PC-3 (cell line): ENCODE results near the gene NELFA. TPM values are rescaled to one million over a fixed set of nuclear protein-coding genes. Genes with fewer than 3 reads are reported as not detected.
A peak's percentile ranks its signal among the peaks of the same experiment; 100 is the strongest.

Experiments used
- ATAC-seq: fragments of 200-7000 bp; cut with Tn5 transposase; 2 replicates; pipeline ENCODE4 v1.9.1; 2020; ENCODE audit warnings: mild to moderate bottlenecking, moderate library complexity
- BruUV-seq: library from RNA; stranded (reverse); fragments of 400-500 nt; replicated peaks from 2 replicates; lab custom pipeline; 2021; lab: Mats Ljungman, UMichigan
- CTCF ChIA-PET: fragments of 300-600 bp; sonication (Branson Sonifier 250); formaldehyde crosslinking; loops from one replicate; lab custom pipeline; 2022; ENCODE audit warnings: antibody characterized with exemption; lab: Charles Lee
- POLR2A ChIA-PET: fragments of 300-600 bp; sonication (Branson Sonifier 250); formaldehyde crosslinking; loops from one replicate; lab custom pipeline; 2022; ENCODE audit warnings: antibody characterized with exemption; ENCODE audit not compliant: unreplicated experiment; lab: Charles Lee
- DNase-seq: peaks from one replicate; pipeline ENCODE4 v3.0.0-alpha.2; 2015
- H2AFZ ChIP-seq: fragments of 300-600 bp; sonication (generic); 2 replicates; pipeline ENCODE4 v1.6.0; 2016; ENCODE audit warnings: antibody characterized with exemption, low read length
- H3F3A ChIP-seq: fragments of 300-600 bp; sonication (generic); one replicate; pipeline ENCODE4 v1.6.0; 2017; ENCODE audit warnings: antibody characterized with exemption, low read length, control low read depth, mild to moderate bottlenecking; ENCODE audit not compliant: unreplicated experiment
- H3K27ac ChIP-seq: fragments of 300-600 bp; sonication (generic); 2 replicates; pipeline ENCODE4 v1.5.1; 2016; ENCODE audit warnings: mild to moderate bottlenecking, low read length
- H3K27me3 ChIP-seq: fragments of 300-600 bp; sonication (generic); 2 replicates; pipeline ENCODE4 v1.6.1; 2016; ENCODE audit warnings: low read length, mixed read lengths
- H3K36me3 ChIP-seq: fragments of 300-600 bp; sonication (generic); 2 replicates; pipeline ENCODE4 v1.6.1; 2016; ENCODE audit warnings: low read depth, mixed run types, low read length, mixed read lengths
- H3K4me1 ChIP-seq: fragments of 300-600 bp; sonication (generic); 2 replicates; pipeline ENCODE4 v1.5.1; 2016; ENCODE audit warnings: low read length; ENCODE audit not compliant: insufficient read depth
- H3K4me2 ChIP-seq: fragments of 300-600 bp; sonication (generic); 2 replicates; pipeline ENCODE4 v1.6.0; 2016; ENCODE audit warnings: low read length
- H3K4me3 ChIP-seq: fragments of 300-600 bp; sonication (generic); 2 replicates; pipeline ENCODE4 v1.5.1; 2016; ENCODE audit warnings: mild to moderate bottlenecking, low read length, mixed read lengths
- H3K79me2 ChIP-seq: fragments of 300-600 bp; sonication (generic); 2 replicates; pipeline ENCODE4 v1.6.1; 2017; ENCODE audit warnings: low read length, mixed read lengths
- H3K9ac ChIP-seq: fragments of 300-600 bp; sonication (generic); 2 replicates; pipeline ENCODE4 v1.6.0; 2016; ENCODE audit warnings: mild to moderate bottlenecking, low read length
- H3K9me2 ChIP-seq: fragments of 300-600 bp; sonication (generic); replicated peaks from 2 replicates; pipeline ENCODE4 v1.6.1; 2016; ENCODE audit warnings: mixed run types, low read length, mixed read lengths
- H3K9me3 ChIP-seq: fragments of 300-600 bp; sonication (generic); 2 replicates; pipeline ENCODE4 v1.6.1; 2016; ENCODE audit warnings: low read length, mixed read lengths
- H4K20me1 ChIP-seq: fragments of 300-600 bp; sonication (generic); 2 replicates; pipeline ENCODE4 v1.6.1; 2016; ENCODE audit warnings: low read length, mixed read lengths
- EZH2 ChIP-seq: fragments of 300-600 bp; sonication (generic); IDR thresholded peaks from one replicate; pipeline ENCODE4 v1.6.1; 2017; ENCODE audit warnings: antibody characterized with exemption, mild to moderate bottlenecking, low read length; ENCODE audit not compliant: unreplicated experiment
- EZH2phosphoT487 ChIP-seq: fragments of 300-600 bp; sonication (generic); IDR thresholded peaks from 2 replicates; pipeline ENCODE4 v1.6.1; 2018; ENCODE audit warnings: mild to moderate bottlenecking, antibody characterized with exemption, low read length, borderline replicate concordance
- intact Hi-C: fragments of 100-400 bp; cut with micrococcal nuclease; formaldehyde crosslinking; loops from 2 replicates; pipeline ENCODE4 v1.9.0; 2023
- total RNA-seq: library from RNA; depleted of rRNA; stranded (reverse); fragments of >200 nt; gene quantifications from 2 replicates; pipeline ENCODE4 v1.2.3, GENCODE V29; 2014
- TF ChIP-seq, protein P1 (sequence below): fragments of 300-600 bp; sonication (generic); conservative IDR thresholded peaks from 2 replicates; pipeline ENCODE4 v1.5.1; 2017; ENCODE audit warnings: antibody characterized with exemption, low read depth, mild to moderate bottlenecking, low read length

The NELFA gene
- total RNA-seq, 1 experiment from 2014 or later: 30.0 TPM

DNA sequence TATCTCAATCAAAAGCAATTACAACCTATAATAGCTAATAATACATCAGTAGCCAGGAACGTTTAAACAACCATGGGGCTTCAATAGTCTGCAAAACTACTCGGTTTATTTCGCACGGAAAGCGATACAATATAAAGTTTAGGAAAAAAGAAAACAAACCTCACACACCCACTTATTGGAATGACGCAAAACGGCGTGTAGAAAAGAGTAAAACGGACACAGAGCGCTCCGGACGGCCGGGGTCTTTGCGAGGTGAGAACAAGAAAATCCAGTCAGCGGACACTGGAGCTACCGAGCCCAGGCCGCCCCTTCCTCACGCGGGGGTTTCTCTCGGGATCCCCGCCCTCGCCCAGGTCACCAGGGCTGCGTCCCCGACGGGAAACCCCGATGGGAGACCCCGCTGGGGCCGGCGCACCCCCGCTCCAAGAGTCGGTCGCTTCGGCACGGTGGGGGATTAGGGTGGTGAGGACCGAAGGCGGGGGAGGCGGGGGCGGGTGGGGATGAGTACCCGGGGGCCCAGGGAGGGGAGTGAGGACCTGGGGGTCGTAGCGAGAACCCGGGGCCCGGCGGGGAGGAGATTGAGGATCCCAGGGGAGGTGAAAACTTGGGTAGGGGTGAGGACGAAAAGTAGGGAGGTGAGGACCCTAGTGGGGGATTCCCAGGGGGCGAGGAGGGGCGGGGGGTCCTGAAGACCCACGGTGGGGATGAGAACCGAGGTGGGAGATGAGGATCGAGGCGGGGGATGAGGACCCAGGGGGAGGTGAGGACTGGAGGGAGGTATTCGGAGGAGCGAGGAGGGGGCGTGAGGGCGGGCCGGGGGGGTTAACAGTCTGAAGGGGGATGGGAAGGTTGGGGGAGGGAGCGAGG lies 737 bp downstream of the NELFA start:
- no TSS peak for BruUV-seq
- Histone ChIP-seq H3K9me2 (no peaks in the 10 kb centered on the region), H4K20me1 (peaks cover 16% of the 10 kb centered on the region; the same call in 1 of the 2 replicates), H3K27me3 (no peaks in the 10 kb centered on the region), H3K79me2 (peaks cover 56% of the 10 kb centered on the region), H3K27ac (no peak overlapping the region; the same call in 1 of the 2 replicates), H3K4me2 (peak overlapping the region; percentile 100), H3K36me3 (no peaks in the 10 kb centered on the region), H3K4me1 (peaks cover 14% of the 10 kb centered on the region), H2AFZ (peak overlapping the region; percentile 76), H3K9me3 (no peaks in the 10 kb centered on the region), H3K4me3 (peak overlapping the region; percentile 77), H3F3A (no peaks in the 10 kb centered on the region), H3K9ac (peak overlapping the region; percentile 87)
- ATAC-seq (no peak), DNase-seq (no peak)
- TF ChIP-seq, protein P1, sequence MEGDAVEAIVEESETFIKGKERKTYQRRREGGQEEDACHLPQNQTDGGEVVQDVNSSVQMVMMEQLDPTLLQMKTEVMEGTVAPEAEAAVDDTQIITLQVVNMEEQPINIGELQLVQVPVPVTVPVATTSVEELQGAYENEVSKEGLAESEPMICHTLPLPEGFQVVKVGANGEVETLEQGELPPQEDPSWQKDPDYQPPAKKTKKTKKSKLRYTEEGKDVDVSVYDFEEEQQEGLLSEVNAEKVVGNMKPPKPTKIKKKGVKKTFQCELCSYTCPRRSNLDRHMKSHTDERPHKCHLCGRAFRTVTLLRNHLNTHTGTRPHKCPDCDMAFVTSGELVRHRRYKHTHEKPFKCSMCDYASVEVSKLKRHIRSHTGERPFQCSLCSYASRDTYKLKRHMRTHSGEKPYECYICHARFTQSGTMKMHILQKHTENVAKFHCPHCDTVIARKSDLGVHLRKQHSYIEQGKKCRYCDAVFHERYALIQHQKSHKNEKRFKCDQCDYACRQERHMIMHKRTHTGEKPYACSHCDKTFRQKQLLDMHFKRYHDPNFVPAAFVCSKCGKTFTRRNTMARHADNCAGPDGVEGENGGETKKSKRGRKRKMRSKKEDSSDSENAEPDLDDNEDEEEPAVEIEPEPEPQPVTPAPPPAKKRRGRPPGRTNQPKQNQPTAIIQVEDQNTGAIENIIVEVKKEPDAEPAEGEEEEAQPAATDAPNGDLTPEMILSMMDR: no peak
- TF ChIP-seq EZH2 (no peak), EZH2phosphoT487 (no peak)
- ChIA-PET POLR2A (no interaction called here), CTCF (no interaction called here)
- intact Hi-C loops: no loop called here

DNA sequence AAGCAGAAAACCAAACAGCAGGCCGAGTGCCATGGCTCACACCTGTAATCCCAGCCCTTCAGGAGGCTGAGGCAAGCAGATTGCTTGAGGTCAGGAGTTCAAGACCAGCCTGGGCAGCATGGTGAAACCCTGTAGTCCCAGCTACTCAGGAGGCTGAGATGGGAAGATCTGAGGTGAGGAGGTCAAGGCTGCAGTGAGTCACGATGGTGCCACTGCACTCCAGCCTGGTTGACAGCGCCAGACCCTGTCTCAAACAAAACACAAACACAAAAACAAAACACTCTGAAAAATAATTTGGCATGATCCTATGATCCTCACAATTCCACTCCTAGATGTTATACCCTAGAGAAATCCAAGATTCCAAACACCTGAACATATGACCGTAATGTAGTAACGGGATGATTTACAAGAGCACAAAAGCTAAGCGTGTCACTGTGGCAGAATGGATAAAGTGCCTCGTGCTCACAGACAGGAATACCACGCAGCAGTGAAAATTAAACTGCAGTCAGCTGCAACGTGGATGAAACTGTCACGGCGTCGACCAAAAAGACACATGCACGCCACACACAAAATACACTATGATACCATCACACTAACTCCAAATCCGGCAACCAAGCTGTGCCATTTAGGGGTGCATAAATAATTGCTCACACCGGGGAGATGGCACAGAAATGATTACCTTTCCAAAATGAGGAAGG lies 1.7 kb downstream of the NELFA start:
- no peaks in the 10 kb centered on the region for H3K9me3 ChIP-seq
- H3K4me2 ChIP-seq: peak overlapping the region; percentile 100
- no peak for DNase-seq
- H3K9ac ChIP-seq: peak overlapping the region; percentile 87; the same call in 1 of the 2 replicates
- peak overlapping the region; percentile 77 for H3K4me3 ChIP-seq
- ChIA-PET POLR2A (no interaction called here), CTCF (no interaction called here)
- no peaks in the 10 kb centered on the region for H3K9me2 ChIP-seq
- TSS peak; percentile 44 for BruUV-seq
- H4K20me1 ChIP-seq: peaks cover 16% of the 10 kb centered on the region; the same call in 1 of the 2 replicates
- H3K79me2 ChIP-seq: peaks cover 65% of the 10 kb centered on the region
- peaks cover 14% of the 10 kb centered on the region for H3K4me1 ChIP-seq
- intact Hi-C loops: no loop called here
- no peaks in the 10 kb centered on the region for H3F3A ChIP-seq
- H3K27me3 ChIP-seq: no peaks in the 10 kb centered on the region
- TF ChIP-seq EZH2phosphoT487: no peak
- TF ChIP-seq EZH2: no peak
- TF ChIP-seq, protein P1: no peak
- no peak overlapping the region for H2AFZ ChIP-seq
- no peak overlapping the region for H3K27ac ChIP-seq
- H3K36me3 ChIP-seq: no peaks in the 10 kb centered on the region
- ATAC-seq: no peak
